Thyroid gland (tissue), 4 donors: ENCODE data around the gene SYNPO2L. TPM values are rescaled to one million over a fixed set of nuclear protein-coding genes. Genes with fewer than 3 reads are reported as not detected.

ENCODE experiments used
- DNase-seq, 2 donors: peaks; one replicate each; pipeline ENCODE4 v3.0.0-alpha.2; 2019
- H3K27ac ChIP-seq, 3 donors: fragments of 200-600 bp; sonication (generic); 1 replicate in 2 of 3; 2 replicates in 1 of 3; pipeline ENCODE4 v1.5.1; 2016 to 2019; ENCODE audit warnings: mild to moderate bottlenecking in 1 of 3, moderate library complexity in 1 of 3
- H3K27me3 ChIP-seq: fragments of 200-600 bp; sonication (generic); one replicate; pipeline ENCODE4 v1.5.1; 2019
- H3K36me3 ChIP-seq, 2 donors: fragments of 200-600 bp; sonication (generic); one replicate each; pipeline ENCODE4 v1.5.1; 2016 to 2019
- H3K4me1 ChIP-seq, 2 donors: fragments of 200-600 bp; sonication (generic); one replicate each; pipeline ENCODE4 v1.5.1; 2017 to 2019
- H3K4me3 ChIP-seq, 3 donors: fragments of 200-600 bp; sonication (generic); replicated peaks in 1 of 3; 1 replicate in 2 of 3; 2 replicates in 1 of 3; pipeline ENCODE4 v1.5.1; 2016; ENCODE audit warnings: mild to moderate bottlenecking in 1 of 3
- H3K9me3 ChIP-seq: fragments of 200-600 bp; sonication (generic); one replicate; pipeline ENCODE4 v1.5.1; 2017
- CTCF ChIP-seq, 6 experiments: fragments of 200-600 bp in 3 of 6; fragments of 450-650 bp in 3 of 6; sonication (generic) in 3 of 6; IDR thresholded peaks; one replicate each; pipeline ENCODE4 v1.5.1; 2016 to 2019; ENCODE audit warnings: antibody characterized with exemption in 6 of 6, mild to moderate bottlenecking in 2 of 6, inconsistent platforms in 1 of 6, moderate library complexity in 1 of 6
- POLR2A ChIP-seq, 2 donors: fragments of 450-650 bp; IDR thresholded peaks; one replicate each; pipeline ENCODE4 v1.6.1; 2017; ENCODE audit warnings: antibody characterized with exemption in 2 of 2, mild to moderate bottlenecking in 2 of 2, moderate library complexity in 1 of 2
- WGBS, 2 donors: methylation state at CpG; one replicate each; pipeline ENCODE4 v1.1.5; 2017; 5-methylcytosine and 5-hydroxymethylcytosine counted together
- intact Hi-C: fragments of 100-400 bp; cut with DNase I; formaldehyde crosslinking; loops from one replicate; pipeline ENCODE4 v1.15.1; 2023
- total RNA-seq, 4 donors: library from RNA; depleted of rRNA; stranded (reverse); fragments of >200 nt; gene quantifications; one replicate each; pipeline ENCODE4 v1.2.3, GENCODE V29; 2016

Gene SYNPO2L
- total RNA-seq, 4 donors from 2014 or later: not detected

GRCh38 chr10:73601486-73601921 is 54.3 kb downstream of the SYNPO2L start:
- peak; percentile 82 to 83 for DNase-seq
- Histone ChIP-seq H3K4me3 (no peak overlapping the region), H3K27me3 (no peaks in the 10 kb centered on the region), H3K9me3 (no peaks in the 10 kb centered on the region), H3K36me3 (no peaks in the 10 kb centered on the region), H3K4me1 (peaks cover 14 to 18% of the 10 kb centered on the region in 2 donors), H3K27ac (peak overlapping the region; percentile 74 to 83 (median 82))
- 22 to 34% methylated on average over 3 of the region's 3 CpGs for WGBS, 2 donors
- TF ChIP-seq POLR2A (IDR thresholded peaks at IDR 0.05) (peak in 1 of 2 donors; percentile 47), CTCF (IDR thresholded peaks at IDR 0.05) (no peak)
- intact Hi-C loops: no loop called here

- intact Hi-C loops: no loop called here
- H3K4me1 ChIP-seq: peaks cover 36 to 41% of the 10 kb centered on the region in 2 donors
- no peaks in the 10 kb centered on the region for H3K27me3 ChIP-seq
- H3K9me3 ChIP-seq: no peaks in the 10 kb centered on the region
- no peak for DNase-seq
- no peak for TF ChIP-seq CTCF (IDR thresholded peaks at IDR 0.05)
- no peak for TF ChIP-seq POLR2A (IDR thresholded peaks at IDR 0.05)
- no peak overlapping the region for H3K4me3 ChIP-seq
- H3K36me3 ChIP-seq: no peaks in the 10 kb centered on the region
- H3K27ac ChIP-seq: no peak overlapping the region
- 90 to 92% methylated on average over 1 of the region's 1 CpG for WGBS, 2 donors
These were observed 58.5 kb downstream of the SYNPO2L start for GRCh38 chr10:73597346-73597745.

Other genes with a start within 250 kb of the SYNPO2L start
- gene ANXA7, start 242.0 kb downstream of the SYNPO2L start, total RNA-seq: 100 to 1,000 TPM; 128 to 222 (median 167) TPM
- gene MSS51, start 222.5 kb downstream of the SYNPO2L start, total RNA-seq: 1 to 10 TPM in 3 of 4 donors, under 1 TPM in 1; 0.94 to 2.9 (median 1.9) TPM
- gene PPP3CB, start 160.0 kb downstream of the SYNPO2L start, total RNA-seq: 10 to 100 TPM; 36.4 to 45.2 (median 41.1) TPM
- 100 to 1,000 TPM; 159 to 315 (median 201) TPM for gene USP54, start 64.7 kb downstream of the SYNPO2L start, total RNA-seq
- 1 to 10 TPM; 2.0 to 7.0 (median 5.1) TPM for gene MYOZ1, start 14.6 kb downstream of the SYNPO2L start, total RNA-seq
- gene AGAP5, start 42.1 kb upstream of the SYNPO2L start, total RNA-seq: 10 to 100 TPM in 2 of 4 donors, 1 to 10 TPM in 2; 8.2 to 12.1 (median 10.2) TPM
- 10 to 100 TPM; 56.2 to 95.2 (median 83.9) TPM for gene SEC24C, start 88.3 kb upstream of the SYNPO2L start, total RNA-seq
- 10 to 100 TPM; 14.1 to 57.3 (median 28.9) TPM for gene CHCHD1, start 126.0 kb upstream of the SYNPO2L start, total RNA-seq
- gene ZSWIM8, start 129.6 kb upstream of the SYNPO2L start, total RNA-seq: 100 to 1,000 TPM in 2 of 4 donors, 10 to 100 TPM in 2; 67.2 to 199 (median 108) TPM
- gene NDST2, start 155.6 kb upstream of the SYNPO2L start, total RNA-seq: 10 to 100 TPM; 12.1 to 31.0 (median 25.0) TPM
- gene CAMK2G, start 218.5 kb upstream of the SYNPO2L start, total RNA-seq: 10 to 100 TPM; 21.2 to 27.4 (median 22.3) TPM